COLO829 (cell line): ENCODE measurements around the gene MYBPHL.

Source experiments
- DNase-seq: peaks from one replicate; pipeline ENCODE4 v3.0.0; 2012; ENCODE audit warnings: low spot score

The MYBPHL gene, protein sequence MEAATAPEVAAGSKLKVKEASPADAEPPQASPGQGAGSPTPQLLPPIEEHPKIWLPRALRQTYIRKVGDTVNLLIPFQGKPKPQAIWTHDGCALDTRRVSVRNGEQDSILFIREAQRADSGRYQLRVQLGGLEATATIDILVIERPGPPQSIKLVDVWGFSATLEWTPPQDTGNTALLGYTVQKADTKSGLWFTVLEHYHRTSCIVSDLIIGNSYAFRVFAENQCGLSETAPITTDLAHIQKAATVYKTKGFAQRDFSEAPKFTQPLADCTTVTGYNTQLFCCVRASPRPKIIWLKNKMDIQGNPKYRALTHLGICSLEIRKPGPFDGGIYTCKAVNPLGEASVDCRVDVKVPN

DNA sequence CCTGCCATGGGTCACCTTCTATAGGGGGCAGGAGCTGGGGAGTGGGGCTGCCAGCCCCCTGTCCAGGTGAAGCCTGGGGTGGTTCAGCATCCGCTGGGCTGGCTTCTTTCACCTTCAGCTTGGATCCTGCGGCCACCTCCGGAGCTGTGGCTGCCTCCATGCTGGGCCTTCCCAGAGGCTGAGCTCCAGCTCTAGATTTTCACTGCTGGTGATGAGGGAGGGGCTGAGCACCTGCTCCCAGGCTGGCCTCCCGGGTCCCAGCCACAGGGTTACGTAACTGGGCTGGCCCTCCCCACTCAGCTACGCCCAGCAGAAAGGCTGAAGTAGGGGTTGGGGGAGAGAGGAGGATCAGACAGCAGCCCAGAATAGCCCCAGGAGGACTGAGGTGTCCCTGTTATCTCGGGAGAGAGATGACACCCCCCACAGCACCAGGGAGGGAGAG is at the start of gene MYBPHL:
TSS of gene MYBPHL (minus strand) at position 180 of the 442 bp plus-strand sequence. CDS start at position 160, 20 bp downstream.
- no peak for DNase-seq

GRCh38 chr1:109356505-109356904 is 49.7 kb upstream of the MYBPHL start:
- DNase-seq, result no peak

DNA sequence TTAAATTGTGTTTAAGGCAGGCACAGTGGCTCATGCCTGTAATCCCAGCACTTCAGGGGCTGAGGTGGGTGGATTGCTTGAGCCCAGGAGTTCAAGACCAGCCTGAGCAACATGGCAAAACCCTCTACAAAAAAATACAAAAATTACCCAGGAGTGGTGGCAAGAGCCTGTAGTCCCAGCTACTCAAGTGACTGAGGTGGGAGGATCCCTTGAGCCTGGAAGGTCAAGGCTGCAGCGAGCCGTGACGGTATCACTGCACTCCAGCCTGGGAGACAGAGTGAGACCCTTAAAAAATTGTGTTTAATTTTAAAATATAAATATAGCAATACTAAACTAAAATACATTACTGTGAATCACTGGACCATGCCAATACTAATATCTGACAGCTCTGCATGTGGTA is 48.1 kb upstream of the MYBPHL start:
- DNase-seq, result no peak

GRCh38 chr1:109351457-109351856 is 44.6 kb upstream of the MYBPHL start:
- DNase-seq, result no peak

DNA sequence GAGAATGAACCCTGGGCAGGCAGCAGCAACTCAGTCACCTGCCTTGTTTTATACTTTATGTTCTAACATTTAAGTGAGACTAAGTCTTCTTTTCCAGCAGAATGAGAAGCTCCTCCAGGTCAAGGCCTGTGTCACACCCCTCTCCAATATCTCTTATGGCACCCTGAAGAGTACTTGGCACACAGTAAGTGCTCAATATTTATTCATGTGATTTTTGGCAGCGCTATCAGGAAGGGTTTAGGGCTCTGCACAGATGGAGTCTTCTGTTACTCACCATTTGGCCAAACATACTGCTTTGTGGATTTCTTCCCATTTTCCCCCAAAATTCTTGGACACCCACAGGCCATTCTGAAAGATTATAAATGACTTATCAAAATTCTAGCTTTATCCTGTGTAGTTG is 43.8 kb upstream of the MYBPHL start:
- DNase-seq, result no peak

GRCh38 chr1:109350182-109350581 is 43.4 kb upstream of the MYBPHL start:
- DNase-seq, result no peak

- no peak for DNase-seq
Measured at GRCh38 chr1:109347511-109347910, 40.7 kb upstream of the MYBPHL start.

- DNase-seq, result no peak
Measured at GRCh38 chr1:109341944-109342930, 35.4 kb upstream of the MYBPHL start.

DNA sequence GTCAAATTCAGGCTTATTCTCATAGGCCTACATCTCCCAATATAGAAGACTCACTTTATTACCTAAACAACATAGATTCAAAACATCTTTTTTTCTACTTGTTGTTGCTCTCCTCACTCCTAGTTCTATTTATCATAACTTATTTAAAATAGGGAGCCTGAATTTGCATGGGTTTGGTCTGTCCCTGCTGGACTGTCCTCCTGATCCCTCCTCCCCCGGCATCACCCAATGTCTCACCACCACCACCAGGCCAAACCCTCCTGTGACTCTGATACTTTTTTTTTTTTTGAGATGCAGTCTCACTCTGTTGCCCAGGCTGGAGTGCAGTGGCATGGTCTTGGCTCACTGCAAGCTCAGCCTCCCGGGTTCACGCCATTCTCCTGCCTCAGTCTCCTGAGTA is 31.8 kb upstream of the MYBPHL start:
- no peak for DNase-seq

DNA sequence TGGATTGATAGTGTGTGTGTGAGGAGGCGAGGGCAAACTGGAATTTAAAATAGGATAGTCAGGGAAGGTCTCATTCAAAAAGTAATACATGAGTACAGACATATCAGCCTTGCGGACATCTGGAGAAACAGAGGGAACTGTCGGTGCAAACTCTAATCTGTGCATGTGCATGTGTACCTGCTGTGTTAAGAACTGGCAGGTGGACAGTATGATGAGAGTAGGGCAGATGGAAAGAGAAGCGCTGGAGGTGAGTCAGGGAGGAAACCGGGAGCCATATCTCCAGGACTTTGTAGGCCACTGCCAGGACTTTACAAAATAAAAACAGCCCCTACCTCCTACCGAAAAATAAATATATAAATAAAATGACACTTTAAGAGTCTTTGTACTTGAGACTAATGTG is 31.3 kb upstream of the MYBPHL start:
- DNase-seq, result no peak

DNA sequence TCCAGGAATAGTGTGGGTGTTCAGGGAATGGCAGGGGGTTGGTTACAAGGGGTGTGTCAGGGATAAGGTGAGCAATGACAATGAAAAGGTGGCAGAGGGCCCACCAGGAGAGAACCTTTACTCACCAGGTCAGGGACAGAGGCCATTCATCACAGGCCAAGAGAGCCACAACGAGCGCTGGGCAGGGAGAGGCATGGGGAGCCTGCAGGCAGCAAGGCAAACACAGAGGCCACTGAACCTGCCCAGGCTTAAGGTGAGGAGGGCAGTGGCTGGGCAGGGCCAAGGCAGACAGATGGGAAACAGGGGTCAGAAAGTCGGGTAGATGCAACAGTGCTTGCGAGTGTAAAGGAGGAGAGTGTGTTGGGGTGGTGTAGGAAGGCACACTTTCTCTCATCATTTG is 28.3 kb upstream of the MYBPHL start:
- DNase-seq, result no peak

GRCh38 chr1:109331113-109331512 is 24.3 kb upstream of the MYBPHL start:
- DNase-seq, result no peak

DNA sequence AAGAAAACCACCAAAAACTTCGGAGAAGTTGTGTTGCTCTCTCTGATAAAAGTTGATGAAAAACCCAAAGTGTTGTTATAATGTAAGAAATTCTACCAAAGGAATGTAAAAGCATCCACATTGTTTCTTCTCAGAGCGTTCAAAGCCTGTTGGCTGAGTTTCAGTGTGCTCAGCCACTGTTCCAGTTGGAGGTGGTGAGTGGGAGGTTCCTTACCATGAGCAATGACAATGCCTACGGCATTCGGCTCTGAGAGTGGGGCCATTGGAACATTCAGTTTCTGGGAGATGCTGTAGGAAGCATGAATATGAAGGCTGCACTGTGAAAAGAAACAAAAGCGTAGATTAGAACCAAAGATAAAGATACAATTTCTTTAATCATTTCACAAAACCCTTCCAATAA is 20.5 kb upstream of the MYBPHL start:
- no peak for DNase-seq

GRCh38 chr1:109322974-109323373 is 16.2 kb upstream of the MYBPHL start:
- DNase-seq, result no peak

GRCh38 chr1:109319114-109319513 is 12.3 kb upstream of the MYBPHL start:
- no peak for DNase-seq

- DNase-seq, result no peak
Measured at GRCh38 chr1:109316506-109316905, 9.7 kb upstream of the MYBPHL start.

- no peak for DNase-seq
Measured at GRCh38 chr1:109315288-109315687, 8.5 kb upstream of the MYBPHL start.

GRCh38 chr1:109314795-109315194 is 8.0 kb upstream of the MYBPHL start:
- no peak for DNase-seq

- DNase-seq, result no peak
Measured at GRCh38 chr1:109312978-109313775, 6.4 kb upstream of the MYBPHL start.

- DNase-seq, result no peak
Measured at GRCh38 chr1:109312246-109312645, 5.4 kb upstream of the MYBPHL start.

DNA sequence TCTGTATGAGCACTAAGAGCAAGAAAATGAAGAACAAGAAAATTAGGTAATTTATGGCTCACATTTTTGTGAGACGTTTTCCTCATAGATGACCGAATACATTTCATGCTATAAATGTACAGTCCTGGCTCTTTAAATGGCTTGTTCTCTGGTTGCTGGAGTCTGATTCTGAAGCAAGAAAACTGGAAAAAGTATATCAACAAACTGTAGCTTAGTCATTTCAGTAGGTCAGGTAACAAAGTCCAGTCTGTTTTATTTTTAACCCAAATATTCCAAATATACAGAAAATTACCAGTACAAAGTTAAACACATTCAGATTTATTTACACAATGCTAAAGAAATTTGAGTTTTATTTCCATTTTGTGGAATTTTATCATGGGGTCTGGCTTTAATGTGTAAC is 2.5 kb upstream of the MYBPHL start:
- no peak for DNase-seq
